NK-92 (cell line): ENCODE measurements around the gene DUSP23.

ENCODE experiments used
- DNase-seq: peaks from one replicate; lab custom pipeline; 2025; ENCODE audit not compliant: unreplicated experiment; lab: John Stamatoyannopoulos, UW

Gene DUSP23

DNA sequence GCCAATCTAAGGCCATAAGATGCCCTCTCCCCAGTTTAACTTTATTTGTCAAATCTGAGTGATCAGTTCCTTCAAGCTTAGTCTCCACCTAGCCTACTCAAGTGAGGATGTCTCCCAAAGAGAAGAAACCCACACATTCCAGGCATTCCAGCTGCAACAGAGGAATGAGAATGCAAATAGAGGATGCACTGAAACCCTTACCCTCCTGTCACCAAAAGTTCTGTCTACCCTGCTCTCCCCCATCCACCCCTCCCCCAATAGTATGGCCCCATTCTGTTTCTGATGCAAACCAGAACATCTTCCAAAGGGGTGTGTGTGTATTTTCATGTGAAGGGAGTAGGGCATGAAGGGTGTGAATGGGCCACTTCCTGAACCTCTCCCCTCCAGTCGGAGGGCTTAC lies 3.0 kb downstream of the DUSP23 start:
- no peak for DNase-seq

GRCh38 chr1:159786465-159786864 lies 5.7 kb downstream of the DUSP23 start:
- no peak for DNase-seq

DNA sequence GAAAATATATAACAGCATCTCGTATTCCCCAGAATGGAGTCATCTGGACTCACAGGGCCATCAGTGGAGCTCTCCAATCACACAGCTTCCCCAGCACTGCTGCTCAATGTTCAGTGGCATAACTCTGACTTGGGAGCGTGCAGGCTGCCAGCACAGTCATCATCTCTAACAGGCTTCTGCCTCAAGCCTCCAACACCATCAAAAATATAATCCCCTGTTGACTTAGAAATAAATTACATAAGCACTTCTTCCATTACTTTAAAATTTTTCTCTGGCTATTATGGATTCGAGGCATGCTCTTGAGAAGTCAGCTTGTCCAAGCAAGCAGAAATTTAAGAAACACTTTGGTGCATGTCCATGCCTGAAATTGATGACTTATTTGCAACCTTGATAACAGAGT lies 6.2 kb downstream of the DUSP23 start:
- DNase-seq = no peak

DNA sequence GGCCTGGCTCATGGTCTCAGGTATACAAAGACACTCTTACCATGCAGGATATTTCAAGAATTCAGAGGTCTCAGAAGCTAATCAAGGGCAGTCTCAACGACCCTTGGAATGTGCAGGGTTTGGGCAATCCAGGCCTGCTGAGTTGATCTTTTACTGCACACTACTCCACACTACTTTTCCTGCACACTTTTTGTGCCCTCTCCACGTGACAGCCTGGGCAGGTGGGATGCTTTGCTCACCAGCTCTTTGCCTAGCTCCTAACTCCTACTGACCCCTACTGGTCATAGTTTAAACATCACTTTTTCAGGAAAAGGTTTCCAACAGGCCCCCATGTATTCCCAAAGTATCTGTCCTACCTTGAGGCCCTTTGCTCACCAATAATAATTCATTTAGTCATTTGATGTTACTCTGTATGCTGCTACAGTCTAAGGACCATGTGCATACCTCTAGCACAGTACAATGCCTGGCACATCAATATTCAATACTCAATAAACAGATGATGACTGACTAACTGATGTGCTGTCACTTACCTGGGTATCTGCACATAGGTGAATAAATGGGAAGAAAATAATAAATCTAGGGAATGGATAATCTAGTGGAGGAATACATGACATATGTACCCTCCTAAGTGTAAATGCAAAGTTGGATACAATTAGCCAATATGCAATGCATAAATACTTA lies 9.6 kb downstream of the DUSP23 start:
- DNase-seq = no peak

- DNase-seq = no peak
Observed at GRCh38 chr1:159791031-159791430, 10.3 kb downstream of the DUSP23 start.

GRCh38 chr1:159791461-159791860 lies 10.7 kb downstream of the DUSP23 start:
- DNase-seq = no peak

DNA sequence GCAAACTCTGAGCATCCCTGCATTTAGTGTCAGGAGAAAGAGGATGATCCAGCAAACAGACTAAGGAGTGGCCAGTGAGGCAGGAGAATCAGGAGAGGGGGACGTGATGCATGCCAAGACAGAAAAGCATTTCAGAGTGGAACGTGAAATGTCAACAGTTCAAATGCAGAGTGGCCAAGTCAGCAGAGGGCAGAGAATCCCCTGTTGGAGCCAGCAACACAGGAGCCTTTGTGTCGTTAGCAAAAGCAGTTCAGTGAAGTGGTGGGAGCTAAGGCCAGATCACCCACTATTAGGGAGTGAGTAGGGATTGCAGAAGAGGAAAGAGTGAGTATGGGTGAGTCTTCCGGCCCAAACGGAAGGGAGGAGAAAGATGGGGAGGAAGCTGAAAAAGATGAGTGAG lies 14.8 kb downstream of the DUSP23 start:
- DNase-seq = no peak

GRCh38 chr1:159798893-159799292 lies 18.1 kb downstream of the DUSP23 start:
- DNase-seq = no peak

GRCh38 chr1:159799446-159799985 lies 18.8 kb downstream of the DUSP23 start:
- no peak for DNase-seq

GRCh38 chr1:159800177-159800930 lies 19.6 kb downstream of the DUSP23 start:
- peak; percentile 52 for DNase-seq

DNA sequence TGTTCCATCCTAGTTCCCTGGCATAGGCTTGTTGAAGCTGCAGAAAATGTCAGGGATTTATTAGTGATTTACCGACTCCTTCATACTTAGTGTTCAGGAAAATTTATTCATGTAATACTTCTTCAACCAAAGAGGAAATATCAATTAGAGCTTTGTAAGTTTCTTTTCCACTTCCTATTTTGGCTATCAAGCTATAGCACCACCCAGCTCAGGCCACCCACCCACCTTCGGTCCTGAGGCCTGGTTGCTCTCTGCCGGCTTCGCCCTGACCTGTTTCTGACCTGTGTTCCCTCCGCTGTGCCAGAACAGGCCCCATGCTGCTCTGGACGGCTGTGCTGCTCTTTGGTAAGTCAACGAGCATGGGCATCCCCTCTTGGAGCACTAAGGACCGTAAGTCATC lies 21.3 kb downstream of the DUSP23 start, which contains the start of gene FCRL6:
Gene FCRL6 (plus strand): TSS at position 250 of the 400 bp plus-strand sequence. CDS start 65 bp downstream, at position 315.
- DNase-seq = no peak

DNA sequence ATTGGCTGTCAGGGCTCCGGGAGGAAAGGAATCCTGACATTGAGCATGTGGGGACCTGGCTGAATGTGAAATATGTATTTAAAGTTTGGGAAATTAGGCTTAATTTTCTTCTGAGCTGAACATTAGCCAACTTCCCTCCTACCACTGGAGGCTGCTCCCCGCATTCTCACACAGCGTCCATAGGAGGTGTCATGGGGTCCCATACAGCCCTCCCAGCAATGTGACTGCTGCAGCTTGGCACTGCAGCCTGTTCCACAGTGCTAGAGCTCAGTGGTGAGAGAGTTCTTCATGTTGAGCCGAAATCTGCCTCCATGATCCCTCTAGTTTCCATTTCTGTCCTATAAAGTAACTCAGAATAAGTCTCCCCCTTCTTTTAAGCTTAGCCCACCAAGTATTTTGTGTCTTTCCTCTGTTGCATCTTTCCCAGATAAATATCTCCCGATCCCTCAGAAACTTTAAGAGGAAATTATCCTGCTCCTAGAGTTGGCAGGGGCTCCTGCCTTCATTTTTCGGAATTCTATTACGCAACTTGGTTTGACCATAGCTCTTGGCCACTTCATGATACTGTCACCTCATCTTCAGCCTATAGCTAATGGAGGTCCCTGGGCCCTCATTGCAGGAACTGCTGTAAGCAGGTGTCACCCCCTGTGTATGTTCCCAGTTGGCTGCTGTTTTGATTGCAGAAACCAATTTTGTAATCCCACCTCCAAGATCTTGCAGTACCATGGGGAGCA lies 23.4 kb downstream of the DUSP23 start:
- DNase-seq = no peak

DNA sequence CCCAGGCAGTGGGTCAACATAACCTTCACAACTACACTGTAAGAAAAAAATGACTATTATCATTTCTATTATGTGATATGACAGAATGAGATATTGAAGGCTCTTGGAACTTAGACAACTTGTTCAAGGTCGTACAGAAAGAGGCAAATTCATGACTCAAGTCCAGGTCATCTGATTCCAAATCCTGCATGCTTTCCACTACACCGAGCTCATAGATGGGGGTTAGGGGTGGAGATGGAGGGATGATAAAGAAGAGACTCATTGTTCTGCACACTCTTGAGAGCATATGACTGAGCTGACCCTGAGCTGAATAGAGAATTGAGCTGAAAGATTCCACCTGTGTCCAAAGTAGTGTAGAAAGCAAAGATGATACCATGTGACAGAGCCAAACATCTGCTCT lies 24.2 kb downstream of the DUSP23 start:
- no peak for DNase-seq

- DNase-seq = no peak
Observed at GRCh38 chr1:159815926-159816325, 35.2 kb downstream of the DUSP23 start.

DNA sequence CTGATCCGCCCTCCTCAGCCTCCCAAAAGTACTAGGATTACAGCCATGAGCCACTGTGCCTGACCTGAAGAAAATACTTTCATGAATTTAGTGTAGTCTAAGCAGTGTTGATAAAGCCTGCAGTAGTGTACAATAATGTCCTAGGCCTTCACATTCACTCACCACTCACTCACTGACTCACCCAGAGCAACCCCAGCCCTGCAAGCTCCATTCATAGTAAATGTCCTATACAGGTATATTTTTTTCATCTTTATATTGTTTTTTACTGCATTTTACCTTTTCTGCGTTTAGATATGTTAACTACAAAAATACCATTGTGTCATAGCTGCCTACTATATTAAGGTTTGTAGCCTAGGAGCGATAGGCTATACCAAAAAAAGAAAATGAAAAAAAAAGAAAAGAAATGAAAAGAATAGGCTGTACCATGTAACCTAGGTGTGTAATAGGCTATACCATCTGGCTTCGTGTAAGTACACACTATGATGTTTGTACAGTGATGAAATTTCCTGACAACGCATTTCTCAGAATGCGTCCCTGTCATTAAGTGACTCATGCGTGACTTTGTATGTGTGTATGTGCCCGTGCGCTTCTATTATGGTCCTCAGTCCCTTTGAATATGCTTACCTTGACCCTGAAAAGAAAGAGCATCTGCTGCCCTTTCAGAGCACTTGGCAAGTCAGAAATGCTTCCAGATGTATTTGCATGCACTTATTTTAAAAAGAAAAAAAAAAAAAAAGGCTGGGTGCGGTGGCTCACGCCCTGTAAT lies 36.7 kb downstream of the DUSP23 start:
- DNase-seq = no peak

- no peak for DNase-seq
Observed at GRCh38 chr1:159821171-159821867, 40.6 kb downstream of the DUSP23 start.

DNA sequence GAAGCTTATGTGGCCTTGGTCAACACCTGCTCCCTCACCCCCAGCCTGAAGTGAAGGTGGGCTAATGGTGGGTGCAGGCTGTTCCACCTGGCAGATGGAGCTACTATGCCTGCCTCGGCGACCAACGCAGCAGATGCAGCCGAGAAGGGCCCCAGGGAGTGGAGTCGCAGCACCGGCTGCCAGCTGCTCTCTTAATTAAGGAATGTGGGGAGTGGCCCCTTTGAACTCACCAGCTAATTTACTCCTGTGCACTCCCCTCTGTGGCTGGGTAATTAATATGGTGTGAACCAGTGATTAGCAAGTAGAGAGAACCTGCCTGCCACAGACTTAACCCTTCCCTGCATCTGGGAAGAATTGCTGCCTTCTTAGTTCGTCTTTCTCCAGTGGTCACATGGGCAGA lies 42.6 kb downstream of the DUSP23 start:
- no peak for DNase-seq

DNA sequence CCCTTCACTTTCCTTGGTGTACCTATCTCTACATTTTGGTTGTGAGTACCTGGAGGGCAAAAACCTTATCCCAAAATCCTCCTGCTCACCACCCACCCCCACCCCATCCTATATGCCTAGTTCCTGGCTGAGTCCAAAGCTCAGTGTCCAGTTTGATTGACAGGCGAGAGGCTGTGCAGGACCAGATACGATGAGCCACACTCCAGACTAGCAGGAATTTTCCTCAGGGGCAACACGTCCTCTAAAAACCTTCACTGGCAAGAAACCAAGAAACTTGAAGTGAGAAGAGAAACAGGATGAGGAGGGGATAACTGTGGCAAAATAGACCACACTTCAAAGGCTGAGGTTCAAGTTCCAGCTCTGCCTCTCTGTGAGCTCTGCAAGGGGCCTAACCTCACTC lies 44.8 kb downstream of the DUSP23 start:
- no peak for DNase-seq

DNA sequence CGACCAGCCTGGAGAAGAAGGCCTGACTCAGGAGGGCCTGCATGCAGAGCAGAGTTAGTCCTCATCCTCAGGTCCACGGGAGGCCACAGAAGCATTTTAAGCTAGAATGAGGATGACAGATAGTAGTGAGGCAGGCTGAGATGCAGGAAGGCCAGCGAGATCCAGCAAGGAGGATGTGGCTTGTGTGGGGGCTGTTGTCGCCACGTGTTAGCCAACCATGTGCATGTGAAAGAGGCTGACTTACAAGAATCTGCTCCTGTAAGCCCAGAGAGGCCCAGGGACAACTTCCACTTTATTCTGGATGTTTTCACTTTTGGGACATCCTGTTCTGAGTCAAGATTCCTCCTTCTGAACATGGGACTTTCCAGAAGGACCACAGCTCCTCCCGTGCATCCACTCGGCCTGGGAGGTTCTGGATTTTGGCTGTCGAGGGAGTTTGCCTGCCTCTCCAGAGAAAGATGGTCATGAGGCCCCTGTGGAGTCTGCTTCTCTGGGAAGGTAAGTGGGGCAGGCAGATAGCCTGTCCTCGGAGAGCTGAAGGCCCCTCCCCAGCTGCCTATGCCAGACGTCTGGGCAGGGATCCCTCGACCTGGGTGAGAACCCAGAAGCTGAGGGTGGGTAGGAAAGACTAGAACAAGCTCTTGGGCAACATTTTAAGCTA lies 45.8 kb downstream of the DUSP23 start, which contains the start of gene SLAMF8:
Gene SLAMF8 (plus strand): TSS at position 433 of the 661 bp plus-strand sequence. CDS start 26 bp downstream, at position 459.
- no peak for DNase-seq

- no peak for DNase-seq
Observed at GRCh38 chr1:159827102-159827490, 46.3 kb downstream of the DUSP23 start.
